ENCODE results near the gene TMEM11.

DNA sequence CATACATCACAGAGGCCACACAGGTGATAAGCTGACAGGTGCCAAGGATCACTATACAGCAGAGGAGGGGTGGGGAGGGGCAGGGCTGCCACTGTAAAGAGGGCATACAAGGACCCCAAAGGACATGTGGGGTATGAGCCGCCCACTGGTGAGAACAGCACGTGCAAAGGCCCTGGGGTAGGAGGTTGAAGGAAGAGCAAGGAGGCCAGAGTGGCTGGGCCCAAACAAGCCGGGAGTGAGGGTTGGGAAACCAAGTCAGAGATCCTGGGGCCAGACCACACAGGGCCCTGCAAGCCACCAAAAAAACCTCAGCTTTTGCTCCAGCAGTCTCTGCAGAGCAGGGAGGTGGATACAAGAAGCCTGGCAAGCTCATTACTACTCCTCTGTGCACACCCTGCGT lies 32.7 kb upstream of the TMEM11 start:
- TF ChIP-seq POLR2A (IDR thresholded peaks at IDR 0.05): no peak
- TF ChIP-seq, protein P1, sequence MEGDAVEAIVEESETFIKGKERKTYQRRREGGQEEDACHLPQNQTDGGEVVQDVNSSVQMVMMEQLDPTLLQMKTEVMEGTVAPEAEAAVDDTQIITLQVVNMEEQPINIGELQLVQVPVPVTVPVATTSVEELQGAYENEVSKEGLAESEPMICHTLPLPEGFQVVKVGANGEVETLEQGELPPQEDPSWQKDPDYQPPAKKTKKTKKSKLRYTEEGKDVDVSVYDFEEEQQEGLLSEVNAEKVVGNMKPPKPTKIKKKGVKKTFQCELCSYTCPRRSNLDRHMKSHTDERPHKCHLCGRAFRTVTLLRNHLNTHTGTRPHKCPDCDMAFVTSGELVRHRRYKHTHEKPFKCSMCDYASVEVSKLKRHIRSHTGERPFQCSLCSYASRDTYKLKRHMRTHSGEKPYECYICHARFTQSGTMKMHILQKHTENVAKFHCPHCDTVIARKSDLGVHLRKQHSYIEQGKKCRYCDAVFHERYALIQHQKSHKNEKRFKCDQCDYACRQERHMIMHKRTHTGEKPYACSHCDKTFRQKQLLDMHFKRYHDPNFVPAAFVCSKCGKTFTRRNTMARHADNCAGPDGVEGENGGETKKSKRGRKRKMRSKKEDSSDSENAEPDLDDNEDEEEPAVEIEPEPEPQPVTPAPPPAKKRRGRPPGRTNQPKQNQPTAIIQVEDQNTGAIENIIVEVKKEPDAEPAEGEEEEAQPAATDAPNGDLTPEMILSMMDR (IDR thresholded peaks at IDR 0.05): no peak
